GM18873 (cell line): ENCODE results near the gene CYP27C1.
"Not testable (repeated sequence)": the region's sequence is repeated elsewhere in the genome, so short reads cannot be mapped to it uniquely, and the experiment has no call there.

Experiments used
- ATAC-seq: cut with Tn5 transposase; IDR thresholded peaks from one replicate; pipeline ENCODE4 v1.9.1; 2021; ENCODE audit warnings: mild to moderate bottlenecking, moderate library complexity, moderate number of reproducible peaks; ENCODE audit not compliant: unreplicated experiment, low FRiP score

Gene CYP27C1

GRCh38 chr2:127225186-127225960 lies 5.3 kb upstream of the CYP27C1 start:
- ATAC-seq = no peak

DNA sequence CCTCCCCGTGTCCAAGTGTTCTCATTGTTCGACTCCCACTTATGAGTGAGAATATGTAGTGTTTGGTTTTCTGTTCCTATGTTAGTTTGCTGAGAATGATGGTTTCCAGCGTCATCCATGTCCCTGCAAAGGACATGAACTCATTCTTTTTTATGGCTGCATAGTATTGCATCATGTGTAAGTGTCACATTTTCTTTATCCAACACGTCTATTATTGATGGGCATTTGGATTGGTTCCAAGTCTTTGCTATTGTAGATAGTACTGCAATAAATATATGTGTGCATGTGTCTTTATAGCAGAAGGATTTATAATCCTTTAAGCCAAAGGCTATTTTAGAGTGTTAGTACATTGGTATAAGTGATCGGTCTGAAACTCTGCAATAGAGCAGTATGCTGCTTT lies 4.0 kb upstream of the CYP27C1 start:
- not testable (repeated sequence) for ATAC-seq

GRCh38 chr2:127220768-127221527 lies 849 bp upstream of the CYP27C1 start:
- no peak for ATAC-seq

DNA sequence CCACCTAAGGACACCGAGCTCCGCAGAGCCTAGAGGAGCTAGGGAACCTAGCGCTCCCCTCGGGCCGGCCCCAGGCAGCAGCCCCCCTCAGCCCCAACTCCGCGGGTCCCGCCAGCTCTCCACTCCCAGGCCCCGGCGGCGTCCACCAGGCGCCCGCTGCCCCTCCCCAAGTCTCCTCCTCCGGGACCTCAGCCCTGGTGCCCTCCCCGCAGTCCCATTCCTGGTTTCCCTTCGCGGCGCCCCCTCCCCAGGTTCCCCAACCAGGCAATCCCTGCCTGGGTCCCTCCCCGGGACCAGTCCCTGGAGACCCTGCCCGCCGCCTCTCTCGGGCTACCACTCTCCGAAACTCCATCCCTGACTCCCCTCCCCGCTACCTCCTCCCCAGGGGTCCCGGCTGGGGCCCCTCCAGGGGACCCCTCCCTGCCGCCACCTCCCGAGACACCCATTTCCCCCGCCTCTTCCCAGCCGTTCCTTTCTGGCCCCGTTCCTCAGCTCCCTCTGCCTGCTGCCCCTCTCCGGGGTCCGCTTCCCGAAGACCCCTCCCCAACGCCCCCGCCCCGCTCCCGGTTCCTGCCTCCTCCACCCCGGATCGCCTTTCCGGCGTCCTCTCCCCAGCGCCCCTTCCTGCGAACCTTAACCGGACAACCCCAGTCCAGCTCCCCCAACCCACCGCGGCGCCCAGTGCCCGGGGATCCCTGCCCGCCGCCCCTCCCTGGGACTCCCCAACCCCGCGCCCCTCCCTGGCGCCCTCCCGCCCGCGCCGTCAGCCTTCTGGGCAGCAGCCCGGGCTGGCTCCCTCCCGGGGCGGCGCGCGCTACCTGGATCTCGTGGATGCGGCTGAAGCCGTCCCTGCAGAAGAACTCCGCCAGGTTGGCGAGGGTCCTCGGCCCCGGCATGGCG lies 678 bp downstream of the CYP27C1 start:
- ATAC-seq = no peak

- no peak for ATAC-seq
Measured at GRCh38 chr2:127218812-127219170, 1.3 kb downstream of the CYP27C1 start.

DNA sequence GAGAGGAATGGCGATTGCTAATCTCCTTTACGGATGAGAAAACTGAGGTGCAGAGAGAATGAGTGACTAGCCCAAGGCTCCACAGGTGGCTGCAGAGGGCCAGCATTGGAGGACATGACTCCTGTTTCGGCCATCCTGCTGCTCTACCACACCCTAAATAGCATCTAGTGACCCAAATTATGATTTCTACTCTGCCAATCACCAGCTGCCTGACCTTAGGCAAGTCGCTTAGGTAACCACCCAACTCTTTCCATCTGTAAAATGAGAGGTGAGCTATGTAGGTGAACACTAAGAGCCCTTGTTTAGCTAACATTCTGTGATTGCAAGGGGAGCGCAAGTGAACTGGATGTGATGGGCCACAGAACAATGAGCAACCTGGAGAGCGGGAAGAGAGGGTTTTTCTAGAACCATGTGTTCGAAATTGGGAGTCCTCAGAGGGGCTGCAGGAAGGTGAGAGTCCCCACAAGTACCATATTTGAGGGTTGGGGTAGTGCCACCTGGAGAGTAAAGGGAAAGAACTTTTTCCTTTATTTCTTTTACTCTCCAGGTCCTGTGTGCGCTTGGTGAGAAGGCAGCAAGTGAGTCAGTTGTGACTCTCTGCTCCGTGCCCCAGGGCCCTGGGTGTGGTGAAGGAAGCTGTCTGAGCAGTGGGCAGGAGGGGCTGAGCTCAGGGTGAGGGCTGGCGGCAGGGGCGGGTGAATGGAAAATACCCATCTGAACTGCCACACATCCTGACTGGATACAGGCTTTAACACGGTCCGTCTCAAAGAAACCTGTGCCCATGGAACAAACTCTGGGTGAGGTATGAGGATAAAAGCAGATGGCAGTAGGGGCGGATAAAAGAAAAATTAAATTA lies 2.4 kb downstream of the CYP27C1 start:
- no peak for ATAC-seq

DNA sequence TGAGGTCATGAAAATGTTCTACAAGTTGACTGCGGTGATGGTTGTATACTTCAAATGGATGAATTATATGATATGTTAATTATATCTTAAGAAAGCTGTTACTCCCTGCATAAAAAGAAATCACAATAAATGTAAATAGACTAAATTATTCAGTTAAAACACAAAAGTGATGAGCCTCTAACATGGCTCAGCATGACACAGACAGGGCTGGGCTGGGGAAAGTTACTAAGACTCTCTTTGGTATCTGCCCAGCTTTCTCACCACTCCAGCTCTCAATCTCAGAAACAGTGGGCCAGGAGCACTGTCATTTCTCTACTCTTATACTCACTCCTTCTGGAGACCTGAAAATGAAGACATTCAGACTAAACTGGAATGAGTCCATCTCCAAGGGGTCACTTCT lies 3.5 kb downstream of the CYP27C1 start:
- no peak for ATAC-seq

DNA sequence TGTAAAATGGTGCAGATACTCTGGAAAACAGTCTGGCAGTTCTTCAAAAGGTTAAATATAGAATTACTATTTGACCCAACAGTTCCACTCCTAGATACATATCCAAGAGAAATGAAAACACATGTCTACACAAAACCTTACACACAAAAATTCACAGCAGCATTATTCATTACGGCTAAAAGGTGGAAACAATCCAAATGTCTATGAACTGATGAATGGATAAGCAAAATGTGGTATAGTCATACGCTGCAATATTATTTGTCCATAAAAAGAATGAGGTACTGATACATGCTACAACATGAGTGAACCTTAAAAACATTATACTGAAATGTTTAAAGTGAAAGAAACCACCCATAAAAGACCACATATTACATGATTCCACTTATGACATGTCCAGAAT lies 4.0 kb downstream of the CYP27C1 start:
- ATAC-seq = no peak

GRCh38 chr2:127214201-127214600 lies 5.9 kb downstream of the CYP27C1 start:
- not testable (repeated sequence) for ATAC-seq

DNA sequence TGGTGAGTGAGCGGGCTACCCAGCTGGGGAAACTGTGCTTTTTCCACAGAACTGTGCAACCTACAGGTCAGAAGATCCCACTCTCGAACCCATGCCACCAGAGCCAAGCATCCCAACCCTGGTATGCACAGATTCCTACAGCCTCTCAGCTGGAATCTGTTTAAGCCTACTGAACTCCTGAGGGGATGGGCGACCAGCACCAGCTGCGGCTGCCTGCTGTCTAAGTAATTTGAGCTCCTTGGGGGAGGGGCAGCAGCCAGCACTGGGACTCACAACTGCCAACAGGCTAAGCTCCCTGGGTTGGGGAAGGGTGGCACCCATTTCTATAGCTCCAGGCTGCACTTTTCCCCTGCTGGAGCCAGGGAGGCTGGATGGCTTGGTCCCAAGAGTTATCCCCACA lies 11.8 kb downstream of the CYP27C1 start:
- no peak for ATAC-seq

DNA sequence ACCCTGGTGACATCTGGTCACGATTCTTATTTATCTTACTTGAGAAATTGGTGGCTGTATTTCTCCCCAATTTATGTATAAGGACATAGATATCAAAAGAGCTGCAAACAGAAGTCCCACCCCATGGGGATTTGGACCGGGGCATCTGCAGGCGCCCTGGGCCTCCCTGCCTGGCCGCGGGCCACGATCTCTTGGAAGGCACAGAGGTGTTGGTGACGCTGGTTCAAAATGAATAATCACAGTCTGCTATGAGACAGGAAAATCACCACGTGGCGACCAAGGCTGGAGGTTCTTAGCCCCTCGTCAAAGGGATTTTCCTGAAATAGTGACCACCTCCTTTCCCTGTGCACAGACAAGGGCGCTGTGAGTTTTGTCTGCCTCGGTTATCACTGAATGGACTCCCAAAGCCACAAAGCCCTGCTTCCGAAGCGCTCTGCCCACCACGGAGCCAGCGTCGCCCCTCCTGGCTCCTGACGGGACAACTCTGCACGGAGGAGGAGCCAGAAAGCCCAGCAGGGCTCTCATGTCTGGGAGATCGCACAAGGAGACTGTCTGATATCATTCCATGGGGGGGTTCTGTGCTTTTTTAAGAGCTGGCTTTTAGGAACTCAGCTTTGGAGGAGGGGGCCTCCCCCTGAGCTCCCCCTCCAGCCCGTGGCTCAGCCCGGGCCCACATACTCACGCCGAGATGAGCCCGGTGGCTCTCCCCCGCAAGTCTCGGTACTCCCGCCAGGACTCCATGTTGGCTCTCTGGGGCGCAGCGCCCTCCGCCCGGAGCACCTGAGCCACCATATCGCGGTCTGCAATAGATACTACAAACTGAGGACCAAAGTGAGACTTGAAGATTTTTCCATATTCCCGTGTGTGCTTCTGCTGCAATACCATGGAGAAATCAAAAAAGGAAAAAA lies 14.6 kb downstream of the CYP27C1 start:
- no peak for ATAC-seq

GRCh38 chr2:127201452-127201851 lies 18.6 kb downstream of the CYP27C1 start:
- ATAC-seq = no peak

GRCh38 chr2:127200962-127201361 lies 19.1 kb downstream of the CYP27C1 start:
- no peak for ATAC-seq

GRCh38 chr2:127199223-127199622 lies 20.9 kb downstream of the CYP27C1 start:
- ATAC-seq = no peak

- ATAC-seq = no peak
Measured at GRCh38 chr2:127197475-127198385, 22.4 kb downstream of the CYP27C1 start.

DNA sequence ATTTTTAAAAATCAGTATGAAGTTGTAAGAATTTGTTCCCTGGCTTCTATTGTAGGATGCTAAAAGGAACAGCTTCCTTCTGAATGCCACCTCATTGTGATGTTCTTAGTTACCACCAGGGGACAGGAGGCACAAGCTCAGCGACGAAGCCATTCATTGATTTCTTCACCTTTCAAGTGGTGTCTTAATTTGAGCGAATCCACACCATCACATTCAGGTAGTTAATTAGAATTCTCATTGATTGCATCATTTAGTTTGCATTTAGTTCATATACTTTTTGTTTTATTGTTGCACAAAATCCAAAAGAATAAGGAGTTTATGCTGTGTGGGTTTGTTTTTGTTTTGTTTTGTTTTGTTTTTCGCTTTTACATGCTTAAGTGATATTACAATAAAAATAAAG lies 23.1 kb downstream of the CYP27C1 start:
- ATAC-seq = no peak

DNA sequence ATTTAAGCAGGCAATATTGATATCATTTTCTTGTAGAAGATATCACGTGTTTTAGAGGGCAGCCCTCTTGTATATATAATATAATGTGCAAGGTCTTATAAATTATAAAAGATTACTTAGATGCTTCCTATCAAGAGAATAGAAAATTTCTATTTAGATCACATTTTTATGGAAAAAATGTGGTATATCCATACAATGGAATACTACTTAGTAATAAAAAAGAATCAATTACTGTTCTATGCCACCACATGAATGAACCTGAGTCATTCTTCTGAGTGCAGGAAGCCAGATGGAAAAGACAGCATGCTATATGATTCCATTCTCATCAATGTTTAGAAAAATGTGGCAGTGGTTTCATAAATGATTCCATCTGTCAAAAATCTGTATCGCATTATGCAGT lies 23.6 kb downstream of the CYP27C1 start:
- no peak for ATAC-seq
